Right lobe of liver (tissue), 6 donors: ENCODE results near the gene MIPEP. TPM values are rescaled to one million over a fixed set of nuclear protein-coding genes. Genes with fewer than 3 reads are reported as not detected.

Experiments
- ATAC-seq, 4 donors: fragments of 200-7000 bp; cut with Tn5 transposase; one replicate each; pipeline ENCODE4 v1.9.1; 2020; ENCODE audit warnings: mild to moderate bottlenecking in 4 of 4, moderate library complexity in 4 of 4
- DNase-seq, 3 donors: peaks; one replicate each; pipeline ENCODE4 v3.0.0-alpha.2; 2020
- H3K27ac ChIP-seq, 3 donors: fragments of 200-600 bp; one replicate each; pipeline ENCODE4 v1.8.0; 2022
- H3K27me3 ChIP-seq, 2 donors: fragments of 200-600 bp; one replicate each; pipeline ENCODE4 v1.8.0; 2022
- H3K36me3 ChIP-seq, 4 donors: fragments of 200-600 bp; sonication (generic) in 1 of 4; one replicate each; pipeline versions ENCODE4 v1.5.1 to v1.8.0; 2017 to 2022; ENCODE audit warnings: control low read depth in 1 of 4
- H3K4me1 ChIP-seq, 4 donors: fragments of 200-600 bp; sonication (generic) in 1 of 4; one replicate each; pipeline versions ENCODE4 v1.5.1 to v1.8.0; 2017 to 2022; ENCODE audit warnings: control low read depth in 1 of 4
- H3K4me3 ChIP-seq, 3 donors: fragments of 200-600 bp; one replicate each; pipeline ENCODE4 v1.8.0; 2022
- H3K9me3 ChIP-seq, 4 donors: fragments of 200-600 bp; sonication (generic) in 1 of 4; one replicate each; pipeline versions ENCODE4 v1.5.1 to v1.8.0; 2017 to 2022; ENCODE audit warnings: control low read depth in 1 of 4
- CTCF ChIP-seq, 4 donors: fragments of 200-600 bp in 3 of 4; fragments of 450-650 bp in 1 of 4; IDR thresholded peaks; one replicate each; pipeline versions ENCODE4 v1.5.1 to v1.8.0; 2016 to 2022; ENCODE audit warnings: antibody characterized with exemption in 4 of 4, mild to moderate bottlenecking in 2 of 4
- POLR2A ChIP-seq: fragments of 450-650 bp; IDR thresholded peaks from one replicate; pipeline ENCODE4 v1.6.1; 2017; ENCODE audit warnings: antibody characterized with exemption, mild to moderate bottlenecking
- WGBS: methylation state at CpG from one replicate; pipeline ENCODE4 v1.1.6; 2018; ENCODE audit warnings: low coverage, low lambda C conversion rate; ENCODE audit not compliant: insufficient coverage; ENCODE audit errors: missing lambda C conversion rate; 5-methylcytosine and 5-hydroxymethylcytosine counted together
- intact Hi-C, 2 donors: fragments of 100-400 bp; cut with DNase I; formaldehyde crosslinking; loops; one replicate each; pipeline versions ENCODE4 v1.11.2 to v1.14.1; 2022
- total RNA-seq, 6 experiments: library from RNA; depleted of rRNA in 2 of 6; stranded (reverse); fragments of >200 nt in 2 of 6; fragmentation: NEBNext Ultra II Directional in 3 of 6; extraction: Animal tissue kit (Norgen Biotek cat#: 25700) in 3 of 6; gene quantifications; one replicate each; pipeline versions ENCODE4 v1.1.0 to v1.2.4, GENCODE V29; 2016 to 2023
- donor health status: DM: no; HTN: yes; CAD: no.
- donor health status: DM: no; HTN: no; CAD: no.
- donor health status: DM: no; HTN: no; CAD: no.
- donor health status: DM: no; HTN: yes; CAD: no.
- donor health status: DM: no; HTN: yes; CAD: no.

Gene MIPEP
- total RNA-seq, 6 experiments from 2014 or later = 8.2 to 15.2 (median 11.8) TPM

- Histone ChIP-seq H3K9me3 (no peaks in the 10 kb centered on the region), H3K36me3 (no peaks in the 10 kb centered on the region), H3K4me1 (no peaks in the 10 kb centered on the region), H3K4me3 (no peak overlapping the region), H3K27me3 (no peaks in the 10 kb centered on the region), H3K27ac (no peak overlapping the region)
- intact Hi-C loops = no loop called here
- ATAC-seq (no peak), DNase-seq (no peak)
- WGBS = 84% methylated on average over 5 of the region's 6 CpGs
- TF ChIP-seq POLR2A (no peak), CTCF (IDR thresholded peaks at IDR 0.05) (no peak)
Observed at GRCh38 chr13:23754506-23754905, 134.7 kb downstream of the MIPEP start.

GRCh38 chr13:23753458-23753857, 135.7 kb downstream of the MIPEP start:
- Histone ChIP-seq H3K27me3 (no peaks in the 10 kb centered on the region), H3K4me3 (no peak overlapping the region), H3K9me3 (no peaks in the 10 kb centered on the region), H3K27ac (no peak overlapping the region), H3K4me1 (no peaks in the 10 kb centered on the region), H3K36me3 (no peaks in the 10 kb centered on the region)
- peak in 1 of 4 donors; percentile 47 for ATAC-seq
- 43% methylated on average over 1 of the region's 1 CpG for WGBS
- TF ChIP-seq CTCF (IDR thresholded peaks at IDR 0.05) (no peak), POLR2A (no peak)
- intact Hi-C loops = no loop called here
- DNase-seq = no peak

- no peaks in the 10 kb centered on the region for H3K36me3 ChIP-seq
- H3K27ac ChIP-seq = no peak overlapping the region
- H3K4me3 ChIP-seq = no peak overlapping the region
- H3K4me1 ChIP-seq = no peaks in the 10 kb centered on the region
- ATAC-seq (no peak), DNase-seq (no peak)
- WGBS = 73% methylated on average over 1 of the region's 1 CpG
- no peaks in the 10 kb centered on the region for H3K27me3 ChIP-seq
- intact Hi-C loops = no loop called here
- TF ChIP-seq CTCF (IDR thresholded peaks at IDR 0.05) (no peak), POLR2A (no peak)
- no peaks in the 10 kb centered on the region for H3K9me3 ChIP-seq
Observed at GRCh38 chr13:23752111-23753001, 136.8 kb downstream of the MIPEP start.

- TF ChIP-seq CTCF (IDR thresholded peaks at IDR 0.05) = no peak
- no peak for TF ChIP-seq POLR2A
- no peak overlapping the region for H3K4me3 ChIP-seq
- H3K4me1 ChIP-seq = no peaks in the 10 kb centered on the region
- no peaks in the 10 kb centered on the region for H3K27me3 ChIP-seq
- intact Hi-C loops = no loop called here
- no peaks in the 10 kb centered on the region for H3K36me3 ChIP-seq
- DNase-seq (no peak), ATAC-seq (no peak)
- no peak overlapping the region for H3K27ac ChIP-seq
- H3K9me3 ChIP-seq = no peaks in the 10 kb centered on the region
- WGBS = 70% methylated on average over 5 of the region's 5 CpGs
Observed at GRCh38 chr13:23751195-23751594, 138.0 kb downstream of the MIPEP start.
